Stimulated activated naive CD8-positive, alpha-beta T cell treated with anti-CD3 and anti-CD28 coated beads, Interleukin-15, Interleukin-2, amounts not matched to agents 100 ng/mL and 50 ng/mL, for 24 hours (primary cell): ENCODE measurements around the gene BCL7A.
A peak's percentile ranks its signal among the peaks of the same experiment; 100 is the strongest.
"Not testable (repeated sequence)": the region's sequence is repeated elsewhere in the genome, so short reads cannot be mapped to it uniquely, and the experiment has no call there.

ENCODE experiments used
- H3K27ac Mint-ChIP-seq: one replicate; pipeline ENCODE4 v1.8.0; 2021; ENCODE audit warnings: mild to moderate bottlenecking, mixed read lengths
- H3K27me3 Mint-ChIP-seq: one replicate; pipeline ENCODE4 v1.8.0; 2021; ENCODE audit warnings: mixed read lengths
- H3K36me3 Mint-ChIP-seq: one replicate; pipeline ENCODE4 v1.8.0; 2021; ENCODE audit warnings: low read depth, mixed read lengths
- H3K4me1 Mint-ChIP-seq: one replicate; pipeline ENCODE4 v1.8.0; 2021; ENCODE audit warnings: low read depth, mixed read lengths
- H3K4me3 Mint-ChIP-seq: one replicate; pipeline ENCODE4 v1.8.0; 2021; ENCODE audit warnings: mild to moderate bottlenecking, mixed read lengths
- H3K9me3 Mint-ChIP-seq: one replicate; pipeline ENCODE4 v1.8.0; 2021; ENCODE audit warnings: mixed read lengths

BCL7A gene

GRCh38 chr12:122021822-122022392 is at the start of gene BCL7A:
TSS of gene BCL7A (plus strand) at chr12:122021884. CDS start at chr12:122022092, 208 bp downstream.
- Mint-ChIP-seq H3K27ac (peak within 1 kb of the TSS; percentile 36), H3K4me3 (peak within 1 kb of the TSS; percentile 84), H3K4me1 (peaks cover 21% of the 10 kb centered on the region), H3K9me3 (no peaks in the 10 kb centered on the region), H3K27me3 (peaks cover 12% of the 10 kb centered on the region), H3K36me3 (no peaks in the 10 kb centered on the region)

DNA sequence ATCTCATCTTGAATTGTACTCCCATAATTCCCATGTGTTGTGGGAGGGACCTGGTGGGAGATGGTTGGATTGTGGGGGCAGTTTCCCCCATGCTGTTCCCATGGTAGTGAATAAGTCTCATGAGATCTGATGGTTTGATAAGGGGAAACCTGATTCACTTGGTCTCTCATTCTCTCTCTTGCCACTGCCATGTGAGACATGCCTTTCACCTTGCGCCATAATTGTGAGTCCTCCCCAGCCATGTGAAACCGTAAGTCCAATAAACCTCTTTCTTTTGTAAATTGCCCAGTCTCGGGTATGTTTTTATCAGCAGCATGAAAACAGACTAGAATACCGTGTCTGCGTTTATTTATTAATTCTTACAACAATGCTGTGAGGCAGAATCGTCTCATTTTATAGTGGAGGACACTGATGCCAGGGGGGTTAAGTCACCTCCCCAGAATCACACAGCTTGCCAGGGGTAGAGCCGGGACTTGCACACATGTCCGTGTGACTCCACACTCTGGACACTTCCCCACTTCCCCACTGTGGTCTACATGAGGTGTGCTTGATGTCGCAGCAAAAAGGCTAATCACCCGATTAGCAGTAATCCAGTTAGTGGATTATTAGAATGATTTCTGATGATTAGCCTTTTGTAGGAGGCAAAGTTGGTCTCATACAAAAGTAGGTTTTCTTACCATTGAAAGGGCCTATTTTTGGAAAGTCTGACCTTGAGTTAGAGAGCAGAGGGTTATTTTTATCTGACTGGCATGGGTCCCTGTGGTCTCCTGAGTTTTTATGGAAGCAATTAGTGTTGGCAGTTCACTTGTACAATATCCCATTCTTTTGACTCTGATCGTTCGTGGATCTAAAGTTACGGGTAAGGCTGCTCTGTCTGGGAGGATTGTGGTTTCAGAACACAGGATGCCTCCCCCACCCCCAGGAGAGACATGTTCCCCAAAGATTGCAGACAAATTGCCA is 47.4 kb upstream of the BCL7A start:
- Mint-ChIP-seq H3K9me3 (peaks cover 6% of the 10 kb centered on the region), H3K4me1 (no peaks in the 10 kb centered on the region), H3K4me3 (no peak overlapping the region), H3K27me3 (peaks cover 3% of the 10 kb centered on the region), H3K36me3 (peaks cover 5% of the 10 kb centered on the region), H3K27ac (no peak overlapping the region)

- peaks cover 5% of the 10 kb centered on the region for H3K36me3 Mint-ChIP-seq
- peaks cover 2% of the 10 kb centered on the region for H3K4me1 Mint-ChIP-seq
- no peak overlapping the region for H3K4me3 Mint-ChIP-seq
- H3K27ac Mint-ChIP-seq, result no peak overlapping the region
- peaks cover 3% of the 10 kb centered on the region for H3K27me3 Mint-ChIP-seq
- peaks cover 6% of the 10 kb centered on the region for H3K9me3 Mint-ChIP-seq
Measured at GRCh38 chr12:121975021-121975420, 46.7 kb upstream of the BCL7A start.

DNA sequence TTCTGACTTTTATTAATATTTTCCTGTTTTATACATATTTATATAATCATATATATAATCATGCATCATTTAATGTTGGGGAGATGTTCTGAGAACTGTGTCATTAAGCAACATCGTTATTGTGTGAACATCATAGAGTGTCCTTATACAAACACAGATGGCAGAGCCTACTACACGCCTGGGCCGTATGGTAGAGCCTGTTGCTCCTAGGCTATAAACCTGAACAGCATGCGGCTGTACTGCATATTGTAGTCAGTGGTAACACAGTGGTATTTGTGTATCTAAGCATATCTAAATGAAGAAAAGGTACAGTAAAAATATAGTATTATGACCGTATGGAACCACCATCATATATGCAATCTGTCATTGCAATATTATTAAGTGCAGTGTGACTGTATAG is 44.7 kb upstream of the BCL7A start:
- H3K4me1 Mint-ChIP-seq, result peaks cover 4% of the 10 kb centered on the region
- H3K36me3 Mint-ChIP-seq, result peaks cover 4% of the 10 kb centered on the region
- H3K4me3 Mint-ChIP-seq, result no peak overlapping the region
- peaks cover 4% of the 10 kb centered on the region for H3K9me3 Mint-ChIP-seq
- no peak overlapping the region for H3K27ac Mint-ChIP-seq
- peaks cover 3% of the 10 kb centered on the region for H3K27me3 Mint-ChIP-seq

DNA sequence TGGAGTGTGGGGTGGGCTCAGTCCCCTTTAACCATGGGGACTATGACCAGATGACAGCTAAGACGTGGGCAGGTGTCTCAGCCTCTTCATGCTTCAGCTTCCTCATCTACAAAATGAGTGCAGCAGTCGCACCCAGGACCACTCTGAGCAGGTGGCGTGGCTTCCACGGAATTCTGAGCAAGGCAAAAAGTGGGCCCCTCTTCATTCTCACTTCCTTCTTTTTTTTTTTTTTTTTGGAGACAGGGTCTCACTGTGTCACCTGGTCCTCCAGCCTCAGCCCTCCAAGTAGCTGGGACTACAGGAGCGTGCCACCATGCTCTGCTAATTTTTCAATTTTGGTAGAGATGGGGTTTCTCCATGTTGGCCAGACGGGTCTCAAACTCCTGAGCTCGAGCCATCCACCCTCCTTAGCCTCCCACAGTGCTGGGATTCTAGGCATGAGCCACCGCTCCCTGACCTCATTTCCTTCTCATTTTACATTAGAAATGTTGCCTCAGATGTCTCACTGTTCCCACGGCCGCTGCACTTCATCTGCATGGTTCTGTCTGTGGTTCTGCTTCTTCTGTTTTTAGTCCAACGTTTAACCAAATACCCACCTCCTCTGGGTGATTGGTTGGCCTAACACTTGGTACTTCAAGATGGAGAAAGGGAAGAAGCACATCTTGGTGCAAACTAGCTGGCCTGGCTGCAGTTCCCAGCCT is 41.3 kb upstream of the BCL7A start:
- Mint-ChIP-seq H3K27ac (peak overlapping the region; percentile 36), H3K9me3 (no peaks in the 10 kb centered on the region), H3K4me1 (peaks cover 12% of the 10 kb centered on the region), H3K36me3 (no peaks in the 10 kb centered on the region), H3K4me3 (no peak overlapping the region), H3K27me3 (no peaks in the 10 kb centered on the region)

- no peaks in the 10 kb centered on the region for H3K36me3 Mint-ChIP-seq
- no peaks in the 10 kb centered on the region for H3K9me3 Mint-ChIP-seq
Measured at GRCh38 chr12:121980892-121981272, 40.8 kb upstream of the BCL7A start.

DNA sequence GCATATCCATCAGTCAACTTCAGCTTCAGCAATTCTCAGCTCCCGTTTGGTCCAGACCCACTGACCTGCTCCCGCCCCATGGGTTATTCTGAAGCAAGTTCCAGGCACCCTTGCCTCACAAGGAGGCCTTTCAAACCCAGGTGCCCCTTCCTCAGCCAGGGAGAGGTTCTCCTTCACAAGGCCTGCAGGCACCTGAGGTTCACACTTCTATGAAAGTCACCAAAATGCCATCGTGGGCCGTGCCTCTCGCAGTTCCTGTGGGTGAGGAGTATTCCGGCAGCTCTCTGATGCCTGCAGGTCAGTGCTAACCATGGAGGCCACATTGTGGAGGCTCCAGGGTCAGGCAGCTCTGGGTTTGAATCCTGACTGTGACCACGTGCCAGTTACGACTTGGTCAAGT is 40.2 kb upstream of the BCL7A start:
- H3K27ac Mint-ChIP-seq, result no peak overlapping the region
- no peak overlapping the region for H3K4me3 Mint-ChIP-seq
- no peaks in the 10 kb centered on the region for H3K9me3 Mint-ChIP-seq
- H3K36me3 Mint-ChIP-seq, result no peaks in the 10 kb centered on the region
- H3K27me3 Mint-ChIP-seq, result no peaks in the 10 kb centered on the region
- H3K4me1 Mint-ChIP-seq, result peaks cover 12% of the 10 kb centered on the region

More at GRCh38 chr12:121980892-121981272, 40.8 kb upstream of the BCL7A start:
- H3K4me1 Mint-ChIP-seq, result peaks cover 12% of the 10 kb centered on the region
- H3K4me3 Mint-ChIP-seq, result no peak overlapping the region
- no peaks in the 10 kb centered on the region for H3K27me3 Mint-ChIP-seq
- no peak overlapping the region for H3K27ac Mint-ChIP-seq

GRCh38 chr12:121982950-121983349 is 38.7 kb upstream of the BCL7A start:
- Mint-ChIP-seq H3K9me3 (no peaks in the 10 kb centered on the region), H3K4me1 (peaks cover 12% of the 10 kb centered on the region), H3K36me3 (no peaks in the 10 kb centered on the region), H3K27ac (no peak overlapping the region), H3K4me3 (no peak overlapping the region), H3K27me3 (no peaks in the 10 kb centered on the region)

DNA sequence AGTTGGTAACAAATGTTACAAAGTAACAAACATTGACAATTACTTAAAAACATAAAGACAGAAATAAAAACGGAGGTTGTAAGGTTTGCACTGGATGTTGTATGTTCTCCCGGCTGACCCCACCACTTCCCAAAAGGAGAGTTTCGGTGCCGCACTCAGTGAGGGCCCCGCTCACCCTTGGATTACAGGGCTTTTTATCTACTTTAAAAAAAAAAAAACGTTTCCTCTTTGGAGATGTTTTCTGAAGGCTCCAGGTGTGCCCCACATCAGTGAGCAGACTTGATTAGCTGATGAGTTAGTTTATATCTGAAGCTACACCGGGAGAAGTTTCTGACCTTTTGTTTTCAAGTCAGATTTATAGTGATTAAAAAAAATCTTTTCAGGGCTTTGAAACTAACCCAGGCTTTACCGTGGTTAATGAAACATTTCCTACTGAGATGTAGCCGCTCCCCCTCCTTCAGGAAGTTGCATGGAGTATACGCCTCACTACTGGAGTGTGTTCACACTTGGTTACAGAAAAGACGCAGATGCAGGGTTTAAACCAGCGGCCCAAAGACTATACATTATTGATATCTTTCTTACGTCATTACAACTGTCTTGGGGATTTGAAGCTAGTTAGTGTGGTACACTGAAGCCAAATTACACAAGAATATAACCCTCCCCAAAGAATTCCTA is 38.0 kb upstream of the BCL7A start:
- Mint-ChIP-seq H3K27ac (no peak overlapping the region), H3K36me3 (no peaks in the 10 kb centered on the region), H3K27me3 (no peaks in the 10 kb centered on the region)

GRCh38 chr12:121986489-121987245 is 35.0 kb upstream of the BCL7A start:
- Mint-ChIP-seq H3K27me3 (no peaks in the 10 kb centered on the region), H3K36me3 (no peaks in the 10 kb centered on the region), H3K4me1 (peaks cover 21% of the 10 kb centered on the region), H3K9me3 (no peaks in the 10 kb centered on the region), H3K4me3 (no peak overlapping the region), H3K27ac (no peak overlapping the region)

More for the DNA sequence above, 38.0 kb upstream of the BCL7A start:
- no peaks in the 10 kb centered on the region for H3K9me3 Mint-ChIP-seq
- peaks cover 12% of the 10 kb centered on the region for H3K4me1 Mint-ChIP-seq
- H3K4me3 Mint-ChIP-seq, result no peak overlapping the region

- not testable (repeated sequence) for H3K9me3 Mint-ChIP-seq, H3K4me3 Mint-ChIP-seq, H3K27me3 Mint-ChIP-seq, H3K36me3 Mint-ChIP-seq, H3K27ac Mint-ChIP-seq
- H3K4me1 Mint-ChIP-seq, result peaks cover 23% of the 10 kb centered on the region
Measured at GRCh38 chr12:121988519-121988918, 33.2 kb upstream of the BCL7A start.

GRCh38 chr12:121989276-121990113 is 32.2 kb upstream of the BCL7A start:
- peaks cover 18% of the 10 kb centered on the region for H3K4me1 Mint-ChIP-seq
- H3K9me3 Mint-ChIP-seq, result no peaks in the 10 kb centered on the region
- no peak overlapping the region for H3K27ac Mint-ChIP-seq
- no peaks in the 10 kb centered on the region for H3K27me3 Mint-ChIP-seq
- H3K36me3 Mint-ChIP-seq, result no peaks in the 10 kb centered on the region
- no peak overlapping the region for H3K4me3 Mint-ChIP-seq

DNA sequence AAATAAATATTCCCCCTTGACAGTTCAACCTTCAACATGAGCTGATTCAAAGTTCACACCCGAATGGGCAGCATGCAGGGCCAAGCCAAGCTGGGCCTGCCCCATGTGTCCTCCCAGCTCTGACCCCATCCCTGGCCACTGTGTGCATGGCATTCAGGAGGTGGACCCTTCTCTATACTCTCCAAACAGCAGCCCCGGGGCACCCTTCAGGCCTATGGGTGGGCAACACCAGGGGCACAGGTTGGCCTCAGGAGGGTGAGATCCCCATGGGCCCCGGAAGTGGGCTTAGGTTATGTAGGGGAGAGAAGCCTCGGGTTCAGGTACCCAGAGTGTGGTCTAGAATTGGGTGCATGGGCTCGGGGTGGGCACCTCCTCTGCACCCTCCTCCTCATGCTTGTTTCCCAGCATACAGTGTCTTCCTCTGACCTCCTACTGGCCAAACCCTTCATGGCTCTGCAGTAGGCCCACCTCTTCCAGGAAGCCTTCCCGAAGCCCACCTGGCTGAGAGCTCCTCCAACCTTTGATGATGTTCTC is 31.5 kb upstream of the BCL7A start:
- peak overlapping the region; percentile 36 for H3K27ac Mint-ChIP-seq
- H3K4me1 Mint-ChIP-seq, result peaks cover 18% of the 10 kb centered on the region
- H3K36me3 Mint-ChIP-seq, result no peaks in the 10 kb centered on the region
- H3K4me3 Mint-ChIP-seq, result no peak overlapping the region
- H3K27me3 Mint-ChIP-seq, result no peaks in the 10 kb centered on the region
- no peaks in the 10 kb centered on the region for H3K9me3 Mint-ChIP-seq
